Ovary (tissue), 3 donors: ENCODE results near the gene RNF187.

Experiments used
- POLR2A ChIP-seq: fragments of 450-650 bp; IDR thresholded peaks from one replicate; pipeline ENCODE4 v1.6.1; 2017; ENCODE audit warnings: antibody characterized with exemption, mild to moderate bottlenecking, moderate library complexity
- TF ChIP-seq, protein P1 (sequence below), 3 donors: fragments of 450-650 bp in 2 of 3; fragments of 200-600 bp in 1 of 3; IDR thresholded peaks; one replicate each; pipeline versions ENCODE4 v1.5.1 to v1.8.0; 2016 to 2022; ENCODE audit warnings: antibody characterized with exemption in 3 of 3, mild to moderate bottlenecking in 1 of 3
- donor health status: DM: no; HTN: no; CAD: no.

DNA sequence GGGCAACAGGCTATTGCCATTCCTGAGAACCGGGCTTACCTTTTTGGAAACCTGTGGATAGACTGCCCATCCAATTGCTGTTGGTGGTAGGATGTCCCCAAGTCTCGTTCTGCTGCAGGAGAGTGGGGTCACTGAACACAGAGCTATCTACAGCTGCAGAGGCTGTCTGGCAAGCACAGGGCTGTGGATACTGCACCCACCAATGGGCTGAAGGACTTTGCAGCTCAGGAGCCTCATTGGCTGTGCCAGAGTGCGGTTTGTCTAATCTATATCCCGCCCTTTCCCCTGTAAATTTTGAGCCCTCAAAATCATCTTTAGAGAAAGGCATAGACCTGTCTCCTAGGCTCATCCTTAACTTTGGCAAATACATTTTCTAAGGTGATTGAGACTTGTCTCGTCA is 15.3 kb downstream of the RNF187 start:
- TF ChIP-seq, protein P1, sequence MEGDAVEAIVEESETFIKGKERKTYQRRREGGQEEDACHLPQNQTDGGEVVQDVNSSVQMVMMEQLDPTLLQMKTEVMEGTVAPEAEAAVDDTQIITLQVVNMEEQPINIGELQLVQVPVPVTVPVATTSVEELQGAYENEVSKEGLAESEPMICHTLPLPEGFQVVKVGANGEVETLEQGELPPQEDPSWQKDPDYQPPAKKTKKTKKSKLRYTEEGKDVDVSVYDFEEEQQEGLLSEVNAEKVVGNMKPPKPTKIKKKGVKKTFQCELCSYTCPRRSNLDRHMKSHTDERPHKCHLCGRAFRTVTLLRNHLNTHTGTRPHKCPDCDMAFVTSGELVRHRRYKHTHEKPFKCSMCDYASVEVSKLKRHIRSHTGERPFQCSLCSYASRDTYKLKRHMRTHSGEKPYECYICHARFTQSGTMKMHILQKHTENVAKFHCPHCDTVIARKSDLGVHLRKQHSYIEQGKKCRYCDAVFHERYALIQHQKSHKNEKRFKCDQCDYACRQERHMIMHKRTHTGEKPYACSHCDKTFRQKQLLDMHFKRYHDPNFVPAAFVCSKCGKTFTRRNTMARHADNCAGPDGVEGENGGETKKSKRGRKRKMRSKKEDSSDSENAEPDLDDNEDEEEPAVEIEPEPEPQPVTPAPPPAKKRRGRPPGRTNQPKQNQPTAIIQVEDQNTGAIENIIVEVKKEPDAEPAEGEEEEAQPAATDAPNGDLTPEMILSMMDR (IDR thresholded peaks at IDR 0.05): no peak
- TF ChIP-seq POLR2A: no peak
